ENCODE data around the gene LONRF3. TPM values are rescaled to one million over a fixed set of nuclear protein-coding genes. Genes with fewer than 3 reads are reported as not detected.

Gene LONRF3
- total and polyA plus RNA-seq, 4 donors, result 2.0 to 26.7 (median 5.8) TPM

GRCh38 chrX:118988911-118989310 lies 14.5 kb downstream of the LONRF3 start:
- no peak overlapping the region for H3K27ac ChIP-seq (ENCODE audit: low read depth in 1 of 2, low read length in 2 of 2)
- H3K9me3 ChIP-seq (ENCODE audit: control insufficient read depth in 4 of 4, low read length in 3 of 4), result no peaks in the 10 kb centered on the region
- H3K27me3 ChIP-seq (ENCODE audit: control insufficient read depth in 4 of 4, insufficient read depth in 4 of 4, low read length in 3 of 4), result no peaks in the 10 kb centered on the region
- H3K9ac ChIP-seq (ENCODE audit: low read depth in 1 of 2, low read length in 2 of 2), result no peak overlapping the region
- no peaks in the 10 kb centered on the region for H3K4me1 ChIP-seq (ENCODE audit: control insufficient read depth in 4 of 4, insufficient read depth in 4 of 4, low read length in 3 of 4)
- WGBS, result 86% methylated on average over 7 of the region's 7 CpGs
- H3K4me3 ChIP-seq (ENCODE audit: low read depth in 1 of 3, low read length in 3 of 3), result no peak overlapping the region
- TF ChIP-seq FOXA1 (IDR thresholded peaks at IDR 0.05) (no peak), RXRA (IDR thresholded peaks at IDR 0.05) (no peak), YY1 (IDR thresholded peaks at IDR 0.05) (no peak), EGR1 (IDR thresholded peaks at IDR 0.05; ENCODE audit: low read depth in 2 of 2) (no peak), GABPA (IDR thresholded peaks at IDR 0.05 in 1 of 2, conservative IDR thresholded peaks at IDR 0.05 in 1 of 2) (no peak), NR2F2 (IDR thresholded peaks at IDR 0.05) (no peak), HNF4G (IDR thresholded peaks at IDR 0.05) (no peak), TAF1 (conservative IDR thresholded peaks at IDR 0.05) (no peak), MAX (IDR thresholded peaks at IDR 0.05) (no peak), ZBTB33 (IDR thresholded peaks at IDR 0.05) (no peak), SP1 (IDR thresholded peaks at IDR 0.05) (no peak), FOXA2 (IDR thresholded peaks at IDR 0.05) (no peak)
- peaks cover 8 to 39% (median 25%) of the 10 kb centered on the region in 4 donors for H3K36me3 ChIP-seq (ENCODE audit: control insufficient read depth in 4 of 4, insufficient read depth in 3 of 4, low read depth in 1 of 4, low read length in 3 of 4)
- DNase-seq (ENCODE audit: low spot score), result no peak

GRCh38 chrX:118989886-118990285 lies 15.5 kb downstream of the LONRF3 start:
- TF ChIP-seq HNF4G (IDR thresholded peaks at IDR 0.05), result no peak
- TF ChIP-seq CTCF (IDR thresholded peaks at IDR 0.05; ENCODE audit: low read depth, low read length, missing input control), result no peak
- TF ChIP-seq NR2F2 (IDR thresholded peaks at IDR 0.05), result no peak
- no peak for TF ChIP-seq SP1 (IDR thresholded peaks at IDR 0.05)
- no peak for TF ChIP-seq ZBTB33 (IDR thresholded peaks at IDR 0.05)
- no peak for TF ChIP-seq FOXA1 (IDR thresholded peaks at IDR 0.05)
- TF ChIP-seq EGR1 (IDR thresholded peaks at IDR 0.05; ENCODE audit: low read depth in 2 of 2), result no peak
- no peak for TF ChIP-seq GABPA (IDR thresholded peaks at IDR 0.05 in 1 of 2, conservative IDR thresholded peaks at IDR 0.05 in 1 of 2)
- TF ChIP-seq RAD21 (IDR thresholded peaks at IDR 0.05), result no peak
- TF ChIP-seq, protein P1, sequence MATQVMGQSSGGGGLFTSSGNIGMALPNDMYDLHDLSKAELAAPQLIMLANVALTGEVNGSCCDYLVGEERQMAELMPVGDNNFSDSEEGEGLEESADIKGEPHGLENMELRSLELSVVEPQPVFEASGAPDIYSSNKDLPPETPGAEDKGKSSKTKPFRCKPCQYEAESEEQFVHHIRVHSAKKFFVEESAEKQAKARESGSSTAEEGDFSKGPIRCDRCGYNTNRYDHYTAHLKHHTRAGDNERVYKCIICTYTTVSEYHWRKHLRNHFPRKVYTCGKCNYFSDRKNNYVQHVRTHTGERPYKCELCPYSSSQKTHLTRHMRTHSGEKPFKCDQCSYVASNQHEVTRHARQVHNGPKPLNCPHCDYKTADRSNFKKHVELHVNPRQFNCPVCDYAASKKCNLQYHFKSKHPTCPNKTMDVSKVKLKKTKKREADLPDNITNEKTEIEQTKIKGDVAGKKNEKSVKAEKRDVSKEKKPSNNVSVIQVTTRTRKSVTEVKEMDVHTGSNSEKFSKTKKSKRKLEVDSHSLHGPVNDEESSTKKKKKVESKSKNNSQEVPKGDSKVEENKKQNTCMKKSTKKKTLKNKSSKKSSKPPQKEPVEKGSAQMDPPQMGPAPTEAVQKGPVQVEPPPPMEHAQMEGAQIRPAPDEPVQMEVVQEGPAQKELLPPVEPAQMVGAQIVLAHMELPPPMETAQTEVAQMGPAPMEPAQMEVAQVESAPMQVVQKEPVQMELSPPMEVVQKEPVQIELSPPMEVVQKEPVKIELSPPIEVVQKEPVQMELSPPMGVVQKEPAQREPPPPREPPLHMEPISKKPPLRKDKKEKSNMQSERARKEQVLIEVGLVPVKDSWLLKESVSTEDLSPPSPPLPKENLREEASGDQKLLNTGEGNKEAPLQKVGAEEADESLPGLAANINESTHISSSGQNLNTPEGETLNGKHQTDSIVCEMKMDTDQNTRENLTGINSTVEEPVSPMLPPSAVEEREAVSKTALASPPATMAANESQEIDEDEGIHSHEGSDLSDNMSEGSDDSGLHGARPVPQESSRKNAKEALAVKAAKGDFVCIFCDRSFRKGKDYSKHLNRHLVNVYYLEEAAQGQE (IDR thresholded peaks at IDR 0.05), result no peak
- WGBS, result 97% methylated on average over 1 of the region's 1 CpG
- no peak for DNase-seq (ENCODE audit: low spot score)
- Histone ChIP-seq H3K9me3 (ENCODE audit: control insufficient read depth in 4 of 4, low read length in 3 of 4) (no peaks in the 10 kb centered on the region), H3K4me1 (ENCODE audit: control insufficient read depth in 4 of 4, insufficient read depth in 4 of 4, low read length in 3 of 4) (no peaks in the 10 kb centered on the region), H3K4me3 (ENCODE audit: low read depth in 1 of 3, low read length in 3 of 3) (no peak overlapping the region), H3K9ac (ENCODE audit: low read depth in 1 of 2, low read length in 2 of 2) (no peak overlapping the region), H3K27ac (ENCODE audit: low read depth in 1 of 2, low read length in 2 of 2) (no peak overlapping the region), H3K27me3 (ENCODE audit: control insufficient read depth in 4 of 4, insufficient read depth in 4 of 4, low read length in 3 of 4) (no peaks in the 10 kb centered on the region), H3K36me3 (ENCODE audit: control insufficient read depth in 4 of 4, insufficient read depth in 3 of 4, low read depth in 1 of 4, low read length in 3 of 4) (peaks cover 6 to 38% (median 22%) of the 10 kb centered on the region in 4 donors)

All from liver (tissue), 9 donors.